ENCODE measurements around the gene PHACTR1.

PHACTR1 gene

DNA sequence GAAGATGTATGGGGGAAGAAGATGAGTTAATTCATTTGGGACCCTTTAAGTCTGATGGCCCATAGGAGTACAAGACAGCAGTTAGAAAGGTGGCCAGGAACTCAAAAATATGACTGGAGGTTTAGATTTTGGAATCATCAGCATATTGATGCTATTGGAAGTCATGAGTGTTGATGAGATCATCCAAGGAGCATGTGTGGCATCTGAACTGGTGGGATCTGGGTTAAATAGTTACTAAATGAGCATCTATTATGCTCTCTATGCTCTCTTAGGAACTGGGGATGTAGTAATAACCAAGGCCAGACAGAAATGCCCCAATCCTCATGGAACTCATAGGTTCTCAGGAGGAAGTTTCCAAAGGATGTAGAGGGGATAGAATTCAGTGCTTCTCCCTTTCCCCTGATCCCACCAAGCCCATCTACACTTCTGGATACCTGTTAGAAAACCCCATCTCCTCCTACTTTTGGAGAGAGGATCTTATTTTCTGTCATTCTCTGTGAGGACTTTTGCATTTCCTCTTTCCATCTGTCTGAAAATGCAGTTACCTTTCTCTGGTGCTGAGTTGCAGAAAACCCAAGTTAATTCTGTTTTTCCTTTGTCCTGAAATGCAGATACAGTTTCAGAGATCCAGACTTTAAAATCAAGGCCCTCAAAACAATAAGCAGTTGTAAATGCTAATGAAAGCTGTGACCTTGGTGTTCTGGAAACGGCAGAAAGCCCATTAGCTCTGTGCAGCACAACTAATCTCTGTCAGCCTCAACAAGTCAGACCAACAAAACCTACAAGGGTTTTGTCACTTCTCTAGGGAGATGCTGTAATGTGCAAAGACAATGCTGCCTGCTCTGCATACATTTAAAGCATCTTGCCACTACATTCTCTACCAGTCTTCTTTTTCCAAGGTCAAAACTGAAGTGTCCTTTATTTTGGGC, 546.0 kb downstream of the PHACTR1 start:
- H3K4me3 ChIP-seq: no peak overlapping the region
- TF ChIP-seq POLR2AphosphoS5 (IDR thresholded peaks at IDR 0.05; ENCODE audit: borderline replicate concordance, low read depth, low read length) (no peak), EZH2 (IDR thresholded peaks at IDR 0.05) (no peak), FOXP2 (optimal IDR thresholded peaks at IDR 0.05; ENCODE audit: control extremely low read depth, extremely low read length, insufficient read depth) (no peak)
- no peaks in the 10 kb centered on the region for H3K9me3 ChIP-seq (ENCODE audit: low read depth, low read length)
- no peaks in the 10 kb centered on the region for H3K36me3 ChIP-seq (ENCODE audit: insufficient read depth, low read length)
- DNase-seq (ENCODE audit: low read depth, low spot score): no peak
- H3K27ac ChIP-seq: no peak overlapping the region
- no peak overlapping the region for H3K9ac ChIP-seq (ENCODE audit: insufficient read length)

DNA sequence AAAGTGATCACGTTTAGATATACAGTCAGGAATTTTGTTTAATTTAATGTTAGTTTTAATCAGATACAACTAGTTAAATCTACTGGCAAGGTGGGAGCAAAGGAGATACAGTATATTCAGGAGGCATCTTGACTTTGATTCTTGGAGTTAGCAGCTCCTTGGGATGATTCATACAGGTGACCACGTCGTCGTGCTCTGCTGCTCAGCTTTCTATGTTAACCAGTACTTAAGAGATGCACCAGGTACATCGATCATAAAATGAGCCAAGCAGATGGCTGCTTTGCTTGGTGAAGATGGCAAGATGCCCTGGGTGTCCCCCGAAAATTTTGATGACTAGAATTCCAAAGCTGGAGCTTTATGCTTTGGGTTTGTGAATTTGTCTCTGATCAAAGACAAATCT, 547.1 kb downstream of the PHACTR1 start:
- DNase-seq (ENCODE audit: low read depth, low spot score): no peak
- Histone ChIP-seq H3K4me3 (no peak overlapping the region), H3K9me3 (ENCODE audit: low read depth, low read length) (no peaks in the 10 kb centered on the region), H3K36me3 (ENCODE audit: insufficient read depth, low read length) (no peaks in the 10 kb centered on the region), H3K27ac (no peak overlapping the region), H3K9ac (ENCODE audit: insufficient read length) (no peak overlapping the region)
- TF ChIP-seq FOXP2 (optimal IDR thresholded peaks at IDR 0.05; ENCODE audit: control extremely low read depth, extremely low read length, insufficient read depth) (no peak), EZH2 (IDR thresholded peaks at IDR 0.05) (no peak), POLR2AphosphoS5 (IDR thresholded peaks at IDR 0.05; ENCODE audit: borderline replicate concordance, low read depth, low read length) (no peak)

DNA sequence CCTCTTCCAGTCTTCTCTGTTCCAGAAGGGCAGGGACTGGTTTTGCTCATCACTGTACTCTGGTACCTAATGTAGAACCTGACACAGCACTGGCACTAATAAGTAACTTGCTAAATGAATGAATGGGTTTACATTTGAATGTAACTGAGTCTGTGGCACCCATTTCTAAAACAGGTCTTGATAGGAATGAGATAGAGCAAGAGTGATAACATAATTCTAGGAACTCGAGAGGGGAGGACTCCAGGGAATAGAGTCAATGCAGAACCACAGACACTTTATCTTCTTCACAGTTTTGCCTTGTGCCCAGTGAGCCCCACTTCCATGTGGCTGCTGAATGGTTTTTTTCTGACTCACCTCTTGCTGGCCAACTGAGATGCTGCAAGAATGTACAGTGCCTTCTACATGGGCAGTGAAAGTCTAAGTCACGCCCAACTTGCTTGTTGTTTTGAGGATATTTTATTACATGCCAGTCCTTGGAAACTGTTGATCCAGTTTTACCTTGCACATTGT, 550.6 kb downstream of the PHACTR1 start:
- H3K36me3 ChIP-seq (ENCODE audit: insufficient read depth, low read length): no peaks in the 10 kb centered on the region
- no peaks in the 10 kb centered on the region for H3K9me3 ChIP-seq (ENCODE audit: low read depth, low read length)
- DNase-seq (ENCODE audit: low read depth, low spot score): no peak
- no peak overlapping the region for H3K9ac ChIP-seq (ENCODE audit: insufficient read length)
- H3K4me3 ChIP-seq: no peak overlapping the region
- TF ChIP-seq FOXP2 (optimal IDR thresholded peaks at IDR 0.05; ENCODE audit: control extremely low read depth, extremely low read length, insufficient read depth) (no peak), EZH2 (IDR thresholded peaks at IDR 0.05) (no peak)
- no peak overlapping the region for H3K27ac ChIP-seq

DNA sequence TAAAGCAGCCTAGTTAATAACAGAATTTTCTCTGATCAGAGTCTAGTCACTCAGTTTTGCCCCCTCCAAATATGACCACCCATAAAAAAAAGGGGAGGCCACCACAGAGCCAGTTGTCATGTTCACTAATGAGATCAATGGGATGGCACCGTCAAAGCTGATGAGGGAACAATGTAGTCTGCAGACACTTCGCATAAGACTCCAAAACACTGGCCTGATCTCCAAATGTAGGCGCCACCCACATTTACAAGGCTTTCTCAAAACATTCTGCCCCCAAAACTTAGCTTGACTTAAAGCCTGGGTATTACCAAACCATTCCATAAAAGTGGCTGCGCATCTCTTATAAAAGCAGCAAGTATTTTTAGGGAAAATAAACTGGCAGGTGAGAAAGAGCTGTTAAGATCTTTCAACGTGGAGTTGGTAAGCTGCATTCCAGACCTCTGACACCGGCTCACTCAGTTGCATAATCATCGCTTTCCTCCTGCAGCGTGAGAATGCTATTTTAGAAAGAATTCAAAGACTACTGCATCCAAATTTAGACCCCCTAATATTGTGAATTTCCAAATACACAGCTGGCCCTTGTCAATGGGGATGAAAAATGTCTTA, 552.4 kb downstream of the PHACTR1 start:
- Histone ChIP-seq H3K9ac (ENCODE audit: insufficient read length) (no peak overlapping the region), H3K9me3 (ENCODE audit: low read depth, low read length) (no peaks in the 10 kb centered on the region), H3K4me3 (no peak overlapping the region), H3K36me3 (ENCODE audit: insufficient read depth, low read length) (no peaks in the 10 kb centered on the region), H3K27ac (no peak overlapping the region)
- no peak for DNase-seq (ENCODE audit: low read depth, low spot score)
- TF ChIP-seq FOXP2 (optimal IDR thresholded peaks at IDR 0.05; ENCODE audit: control extremely low read depth, extremely low read length, insufficient read depth) (no peak), EZH2 (IDR thresholded peaks at IDR 0.05) (no peak), POLR2AphosphoS5 (IDR thresholded peaks at IDR 0.05; ENCODE audit: borderline replicate concordance, low read depth, low read length) (no peak)

DNA sequence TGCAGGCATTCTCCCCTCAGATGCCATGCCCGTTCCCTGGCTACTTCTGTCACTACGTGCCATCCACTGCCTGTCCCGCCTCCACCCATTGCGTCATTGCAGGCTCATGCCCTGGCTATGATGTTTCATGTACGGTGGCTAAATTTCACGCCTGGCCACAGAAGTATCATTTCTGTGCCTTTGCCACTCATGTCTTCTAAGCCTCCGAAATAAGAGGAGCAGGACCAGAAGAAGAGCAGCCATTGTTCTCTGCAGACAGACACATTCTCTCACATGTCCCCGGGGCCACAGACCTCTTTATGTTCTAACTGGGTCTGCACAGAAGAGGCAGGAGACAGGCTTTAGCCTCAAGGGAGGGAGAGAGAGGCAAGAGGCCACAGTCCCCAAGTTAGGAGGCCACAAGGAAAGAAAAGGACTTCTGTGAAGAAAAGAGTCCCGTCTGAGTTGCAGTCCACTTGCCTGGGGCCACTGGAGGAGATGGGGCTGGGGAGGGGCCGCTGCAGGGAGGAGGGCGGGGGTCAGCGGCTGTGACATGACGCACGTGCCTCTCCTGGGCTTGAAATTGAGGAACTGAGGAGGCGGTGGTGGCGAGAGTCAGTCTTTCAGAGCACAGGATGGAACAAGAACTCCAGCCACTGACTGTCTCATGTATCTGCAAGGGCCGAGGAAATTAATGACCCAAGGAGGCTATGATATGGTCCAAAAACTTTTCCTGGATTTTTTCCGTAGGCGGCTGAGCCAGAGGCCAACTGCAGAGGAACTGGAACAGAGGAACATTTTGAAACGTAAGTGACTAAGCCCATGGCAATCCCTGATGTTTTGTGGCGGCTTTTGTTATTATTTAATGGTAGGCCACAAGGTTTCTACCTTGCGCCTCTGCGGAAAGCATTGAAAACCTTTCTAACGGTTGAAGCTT, 555.8 kb downstream of the PHACTR1 start:
- Histone ChIP-seq H3K9me3 (ENCODE audit: low read depth, low read length) (no peaks in the 10 kb centered on the region), H3K27ac (no peak overlapping the region), H3K9ac (ENCODE audit: insufficient read length) (no peak overlapping the region), H3K36me3 (ENCODE audit: insufficient read depth, low read length) (no peaks in the 10 kb centered on the region), H3K4me3 (no peak overlapping the region)
- no peak for DNase-seq (ENCODE audit: low read depth, low spot score)
- TF ChIP-seq FOXP2 (optimal IDR thresholded peaks at IDR 0.05; ENCODE audit: control extremely low read depth, extremely low read length, insufficient read depth): no peak
- no peak for TF ChIP-seq EZH2 (IDR thresholded peaks at IDR 0.05)
- no peak for TF ChIP-seq POLR2AphosphoS5 (IDR thresholded peaks at IDR 0.05; ENCODE audit: borderline replicate concordance, low read depth, low read length)

DNA sequence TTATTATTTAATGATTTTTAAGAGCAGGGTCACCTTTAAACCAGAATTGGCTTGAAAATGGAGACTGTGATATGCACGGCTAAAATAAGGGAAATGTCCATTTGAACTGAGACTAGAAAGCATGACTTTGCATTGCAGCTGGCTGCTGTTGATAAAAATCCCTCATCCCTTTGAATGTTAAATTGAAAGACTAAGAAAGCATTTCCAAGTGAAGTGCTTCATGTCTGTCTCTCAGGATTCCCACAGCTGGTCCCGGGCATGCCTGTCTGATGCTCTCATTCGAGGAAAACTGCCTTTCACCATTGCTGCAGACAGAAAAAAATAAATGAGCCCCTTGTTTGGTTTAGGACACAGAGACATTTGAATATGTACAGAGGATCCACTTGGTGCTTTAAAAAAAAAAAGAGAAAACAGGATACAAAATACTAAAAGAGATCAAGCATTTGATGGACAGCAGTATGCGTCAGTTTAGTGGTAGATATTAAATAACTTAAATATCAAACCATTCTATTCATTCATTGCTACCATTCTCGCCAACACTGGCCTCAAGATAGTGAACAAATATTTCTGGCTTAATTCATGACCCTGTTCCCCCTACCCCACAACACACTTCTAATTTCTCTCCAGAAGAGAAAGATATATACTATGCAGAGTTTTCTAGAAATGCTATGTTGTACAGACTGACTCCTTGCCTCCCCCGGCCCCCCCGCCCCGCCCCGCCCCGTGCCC, 556.8 kb downstream of the PHACTR1 start:
- Histone ChIP-seq H3K4me3 (no peak overlapping the region), H3K36me3 (ENCODE audit: insufficient read depth, low read length) (no peaks in the 10 kb centered on the region), H3K27ac (no peak overlapping the region), H3K9me3 (ENCODE audit: low read depth, low read length) (no peaks in the 10 kb centered on the region), H3K9ac (ENCODE audit: insufficient read length) (no peak overlapping the region)
- no peak for TF ChIP-seq POLR2AphosphoS5 (IDR thresholded peaks at IDR 0.05; ENCODE audit: borderline replicate concordance, low read depth, low read length)
- TF ChIP-seq FOXP2 (optimal IDR thresholded peaks at IDR 0.05; ENCODE audit: control extremely low read depth, extremely low read length, insufficient read depth): no peak
- no peak for TF ChIP-seq EZH2 (IDR thresholded peaks at IDR 0.05)
- no peak for DNase-seq (ENCODE audit: low read depth, low spot score)

DNA sequence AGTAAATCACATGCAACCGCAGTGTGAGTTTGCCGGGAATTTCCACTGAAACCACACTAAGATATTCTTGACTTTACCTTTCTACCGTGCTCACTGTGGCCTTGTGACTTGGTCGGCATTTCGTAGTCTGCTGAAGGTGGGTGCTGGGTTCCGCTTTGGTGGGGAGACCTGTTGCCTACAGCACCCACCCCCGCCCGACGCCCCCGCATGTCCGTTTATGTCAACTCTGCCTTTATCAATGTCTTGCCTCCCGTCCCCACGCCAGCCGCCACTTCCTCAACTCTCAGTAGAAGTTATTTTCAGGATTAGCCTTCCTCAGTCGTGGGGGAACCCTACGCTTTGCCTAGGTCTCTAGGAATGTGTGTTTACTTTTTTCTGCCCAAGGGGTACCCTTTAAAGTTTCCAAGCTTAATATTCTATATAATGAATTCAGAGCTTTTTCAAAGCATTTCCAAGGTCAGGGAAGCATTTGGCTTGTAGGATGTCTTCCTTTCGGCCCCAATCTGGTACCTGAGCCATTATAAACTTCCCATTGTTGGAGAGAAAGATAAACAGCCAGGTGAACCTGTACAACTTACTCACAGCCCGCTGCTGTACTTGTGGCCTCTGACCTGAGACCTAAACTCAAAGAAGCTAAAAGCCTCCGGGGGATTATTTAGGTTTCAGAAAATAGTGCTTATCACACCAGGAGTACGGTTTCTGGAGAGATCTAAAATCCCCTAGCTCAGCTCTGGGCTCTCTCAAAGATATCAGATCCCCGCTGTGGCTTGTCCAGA, 557.6 kb downstream of the PHACTR1 start:
- Histone ChIP-seq H3K9ac (ENCODE audit: insufficient read length) (no peak overlapping the region), H3K36me3 (ENCODE audit: insufficient read depth, low read length) (no peaks in the 10 kb centered on the region), H3K27ac (no peak overlapping the region), H3K4me3 (no peak overlapping the region), H3K9me3 (ENCODE audit: low read depth, low read length) (no peaks in the 10 kb centered on the region)
- DNase-seq (ENCODE audit: low read depth, low spot score): no peak
- no peak for TF ChIP-seq POLR2AphosphoS5 (IDR thresholded peaks at IDR 0.05; ENCODE audit: borderline replicate concordance, low read depth, low read length)
- no peak for TF ChIP-seq EZH2 (IDR thresholded peaks at IDR 0.05)
- TF ChIP-seq FOXP2 (optimal IDR thresholded peaks at IDR 0.05; ENCODE audit: control extremely low read depth, extremely low read length, insufficient read depth): no peak

Data from SK-N-MC (cell line).